HUDEP-2 (cell line): ENCODE measurements around the gene PRM1.

Experiments
- DNase-seq, 76 experiments: peaks; one replicate each; lab custom pipeline; 2025; ENCODE audit not compliant: unreplicated experiment in 76 of 76; lab: John Stamatoyannopoulos, UW

PRM1 gene

DNA sequence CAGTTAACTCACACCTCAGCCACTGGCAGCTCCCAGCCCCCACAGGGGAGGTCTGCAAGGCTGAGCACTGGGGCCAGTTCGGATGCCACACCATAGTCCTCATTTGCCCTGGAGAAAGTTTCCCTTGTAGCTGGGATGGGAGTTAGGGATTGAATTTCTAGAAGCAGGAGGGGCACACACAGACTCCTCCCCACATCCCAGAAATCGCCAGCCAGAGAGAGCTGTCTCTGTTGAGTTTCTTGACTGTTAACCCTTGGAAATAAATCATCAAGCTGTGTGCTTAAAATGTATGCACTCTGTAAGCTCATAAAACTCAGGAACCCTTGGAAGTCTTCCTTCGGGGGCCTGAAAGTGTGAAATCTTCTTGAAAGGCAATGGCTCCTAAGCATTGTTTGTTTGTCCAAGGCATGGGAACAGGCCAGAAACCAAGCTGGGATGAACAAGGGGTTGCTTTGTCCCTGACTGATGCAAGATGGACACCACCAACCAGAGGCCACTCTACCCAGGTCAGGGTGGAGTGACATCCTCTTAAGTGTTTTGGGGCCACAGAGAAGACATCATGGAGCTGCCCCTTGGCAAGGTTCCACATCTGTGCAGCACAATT, 7.3 kb downstream of the PRM1 start:
- DNase-seq: no peak

DNA sequence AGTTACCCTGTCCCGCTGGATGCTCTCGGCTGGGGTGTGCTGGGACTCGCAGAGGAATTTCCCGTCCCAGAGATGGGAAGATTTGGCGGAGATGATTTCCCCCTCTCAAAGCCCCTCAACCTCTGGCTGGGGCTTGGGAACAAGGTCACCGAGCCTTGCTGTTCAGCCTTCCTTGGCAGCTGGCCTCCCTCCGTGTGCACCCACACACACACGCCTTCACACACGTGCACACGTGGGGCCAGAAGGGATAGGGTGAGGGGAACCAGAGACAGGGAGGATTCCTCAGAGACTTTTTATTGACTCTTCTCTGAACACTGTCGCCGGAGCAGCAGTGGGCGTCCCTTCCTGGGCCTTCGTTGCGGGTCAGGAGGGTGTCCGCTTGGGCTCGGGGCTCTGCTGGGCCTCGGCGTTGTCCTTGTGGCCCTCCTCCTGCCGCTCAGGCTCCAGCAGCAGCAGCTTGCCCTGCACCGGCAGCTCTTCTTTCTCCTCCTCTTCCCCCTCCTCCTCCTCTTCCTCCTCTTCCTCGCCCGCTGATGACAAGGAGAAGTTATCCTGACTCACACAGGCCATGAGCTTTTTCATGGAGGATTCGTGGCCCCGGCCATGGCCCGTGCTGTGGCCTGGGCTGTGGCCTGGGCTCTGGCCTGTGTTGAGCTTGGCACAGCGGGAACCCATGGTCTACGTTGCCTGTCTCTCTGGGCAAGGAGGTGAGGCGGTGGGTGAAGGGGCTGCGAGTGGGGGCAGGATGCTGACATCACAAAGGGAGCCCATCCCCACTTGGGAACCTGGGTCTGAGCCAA, 8.0 kb downstream of the PRM1 start, which contains the start of gene PRM3:
TSS of gene PRM3 (minus strand) at position 709 of the 800 bp plus-strand sequence. CDS start at position 675, 34 bp downstream.
- no peak for DNase-seq

DNA sequence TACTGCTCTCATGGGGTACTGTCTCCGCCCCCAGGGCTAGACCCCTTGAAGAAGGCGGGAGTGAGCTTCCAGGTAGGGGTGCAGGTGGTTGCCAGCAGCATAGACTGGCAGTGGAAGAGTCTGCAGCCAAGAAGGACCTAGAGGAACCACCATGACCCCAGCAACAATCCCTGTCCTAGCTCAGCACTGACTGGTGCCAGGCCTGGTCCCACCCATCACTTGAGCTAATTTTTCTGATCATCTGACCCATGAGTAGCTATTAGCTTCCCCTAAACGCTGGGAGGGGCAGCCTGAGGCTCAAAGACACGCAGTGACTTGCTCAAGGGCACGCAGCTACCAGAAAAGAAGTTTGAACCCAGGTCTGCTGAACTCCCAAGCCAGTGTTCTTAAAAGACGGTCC, 8.6 kb downstream of the PRM1 start:
- no peak for DNase-seq

DNA sequence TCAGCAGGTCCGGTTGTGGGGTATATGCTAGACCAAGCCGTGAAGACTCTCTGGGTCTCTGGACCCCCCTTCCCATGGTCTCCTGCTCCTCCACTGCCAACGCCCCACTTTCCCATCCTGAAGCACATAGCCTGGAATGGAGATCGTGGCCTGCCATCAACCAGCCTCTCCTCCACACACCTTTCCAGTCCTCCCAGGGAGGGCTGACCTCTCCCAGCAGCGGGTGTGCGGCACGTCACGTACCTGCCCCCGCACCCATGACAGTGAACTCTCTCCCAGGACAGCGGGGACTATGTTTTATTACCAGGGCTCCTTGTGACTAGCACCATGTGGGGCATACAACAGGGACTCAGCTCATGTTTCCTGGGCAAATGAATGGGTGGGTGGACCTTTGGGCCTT, 9.5 kb downstream of the PRM1 start:
- DNase-seq: no peak

DNA sequence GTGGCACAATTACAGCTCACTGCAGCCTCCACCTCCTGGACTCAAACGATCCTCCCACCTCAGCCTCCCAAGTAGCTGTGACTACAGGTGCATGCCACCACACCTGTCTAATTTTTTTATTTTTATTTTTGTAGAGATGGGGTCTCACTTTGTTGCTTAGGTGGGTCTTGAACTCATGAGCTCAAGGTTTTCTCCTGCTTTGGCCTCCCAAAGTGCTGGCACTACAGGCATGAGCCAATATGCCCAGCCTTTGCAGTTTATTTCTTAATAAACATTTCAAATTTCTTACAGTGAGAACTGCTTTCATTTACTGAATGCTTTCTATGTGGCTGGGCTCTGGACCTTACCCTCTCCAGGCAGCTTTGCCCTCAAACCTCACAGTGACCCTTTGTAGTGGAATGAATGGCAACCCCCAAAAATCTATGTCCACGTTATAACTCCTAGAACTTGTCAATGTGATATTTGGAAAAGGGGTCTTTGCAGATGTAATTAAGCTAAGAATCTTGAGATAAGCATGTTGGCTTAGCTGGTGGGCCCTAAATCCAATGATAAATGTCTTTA, 10.4 kb downstream of the PRM1 start:
- DNase-seq: no peak

DNA sequence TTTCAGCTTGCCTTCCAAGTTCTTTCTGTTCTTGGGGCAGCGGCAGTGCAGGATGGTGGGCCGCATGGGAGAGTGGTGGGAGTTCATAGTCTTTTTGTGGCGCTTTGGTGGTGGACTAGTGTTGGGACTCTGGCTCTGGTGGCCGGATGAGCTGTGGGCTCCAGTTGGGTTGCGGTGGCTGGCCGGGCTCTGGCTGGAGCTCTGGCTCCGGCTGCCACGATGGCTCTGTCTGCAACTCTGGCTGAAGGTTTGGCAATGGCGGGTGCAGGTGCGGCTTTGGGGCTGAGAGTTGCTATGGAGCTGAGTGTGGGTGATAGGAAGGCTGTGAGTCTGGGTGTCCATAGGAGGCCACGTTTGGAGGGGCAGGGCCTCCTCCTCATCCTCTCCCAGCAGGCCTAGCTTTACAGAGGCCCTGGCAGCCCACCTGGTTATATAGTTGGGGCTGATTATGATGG, 12.2 kb downstream of the PRM1 start, which contains the start of gene TNP2:
TSS of gene TNP2 (minus strand) at position 405 of the 455 bp plus-strand sequence. CDS start at position 342, 63 bp downstream.
- no peak for DNase-seq

DNA sequence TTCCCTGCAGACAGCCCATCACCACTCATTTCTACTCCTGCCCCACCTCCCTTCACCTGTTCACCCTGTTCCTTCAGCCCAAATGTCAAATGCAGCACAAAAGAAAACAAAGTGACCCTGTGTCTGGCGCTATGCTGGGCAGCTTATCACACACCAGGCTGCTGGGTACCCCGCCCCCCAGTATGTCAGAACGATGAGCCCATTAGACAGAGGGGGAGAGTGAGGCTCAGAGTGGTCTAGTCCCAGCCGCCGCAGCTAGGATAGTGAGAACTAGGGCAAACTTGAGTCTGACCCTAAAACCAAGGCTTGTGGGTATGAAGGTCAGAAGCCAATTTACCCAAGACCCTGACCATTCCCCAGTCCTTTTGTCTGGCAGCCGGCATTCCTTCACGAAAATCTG, 16.0 kb downstream of the PRM1 start:
- DNase-seq: no peak

DNA sequence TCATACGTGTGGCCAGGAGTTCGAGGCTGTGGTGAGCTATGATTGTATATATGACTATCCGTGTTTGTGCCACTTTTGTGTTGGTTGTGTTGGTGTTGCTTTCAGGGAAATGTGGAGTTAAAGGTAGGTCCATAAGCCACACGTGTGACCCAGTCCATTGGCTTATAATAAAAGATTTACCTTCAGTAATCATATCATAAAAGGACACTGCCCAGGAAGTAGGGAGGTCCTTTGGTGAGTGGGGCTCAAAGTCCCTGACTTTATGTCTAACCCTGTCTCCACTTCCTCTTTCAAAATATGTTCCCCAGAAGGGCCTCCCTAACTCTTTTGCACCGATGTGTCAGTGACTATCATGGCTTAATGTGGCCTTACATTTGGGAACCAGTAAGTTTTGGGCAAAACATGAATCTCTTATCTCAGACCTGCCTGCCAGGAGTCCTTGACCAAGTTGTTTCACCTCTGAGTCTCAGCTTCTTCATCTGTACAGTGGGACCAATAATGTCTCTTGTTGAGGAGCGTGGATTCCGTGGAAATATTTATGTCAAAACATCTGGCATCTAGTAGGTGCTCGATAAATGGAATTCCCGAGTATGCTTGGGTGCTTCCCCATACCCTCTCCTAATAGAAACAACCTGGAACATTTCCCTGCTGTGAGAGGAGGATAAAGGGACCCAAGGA, 16.8 kb downstream of the PRM1 start:
- no peak for DNase-seq

DNA sequence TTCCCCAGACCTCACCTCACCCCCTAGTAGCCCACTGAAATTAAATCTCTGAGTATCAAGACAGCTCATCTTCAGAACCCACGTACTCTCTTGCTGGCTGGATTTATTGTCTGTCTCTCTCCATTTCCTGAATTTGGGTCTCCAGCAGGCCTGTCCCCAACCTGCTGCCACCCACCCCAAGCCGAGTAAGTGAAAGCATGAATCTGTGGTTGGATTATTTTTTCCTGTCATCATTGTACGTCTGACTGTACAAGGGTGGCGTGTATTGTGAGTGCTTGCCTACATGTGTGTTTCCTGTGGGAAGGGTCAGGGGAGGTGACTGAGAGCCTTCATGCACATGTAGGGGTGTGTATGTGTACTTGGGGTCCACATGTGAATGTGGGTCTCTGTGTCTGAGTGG, 17.4 kb downstream of the PRM1 start:
- DNase-seq: no peak

DNA sequence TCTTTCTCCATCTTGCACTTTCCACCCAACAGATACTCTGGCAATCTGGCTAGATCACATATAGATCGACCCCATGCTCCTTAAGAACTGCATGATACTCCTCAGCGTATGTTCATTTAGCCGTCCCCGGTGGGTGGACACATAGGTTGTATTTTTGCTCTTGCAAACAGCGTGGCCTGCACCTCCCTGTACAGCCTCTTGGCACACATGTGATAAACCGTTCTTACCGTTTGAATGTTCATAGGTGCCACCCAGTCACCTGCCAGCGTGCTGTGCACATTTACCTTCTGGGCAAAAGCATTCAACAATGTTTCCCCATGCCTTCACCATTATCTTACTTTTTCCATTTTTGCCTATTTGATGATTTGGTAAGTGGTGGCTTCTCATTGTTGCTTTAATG, 18.2 kb downstream of the PRM1 start:
- DNase-seq: no peak

DNA sequence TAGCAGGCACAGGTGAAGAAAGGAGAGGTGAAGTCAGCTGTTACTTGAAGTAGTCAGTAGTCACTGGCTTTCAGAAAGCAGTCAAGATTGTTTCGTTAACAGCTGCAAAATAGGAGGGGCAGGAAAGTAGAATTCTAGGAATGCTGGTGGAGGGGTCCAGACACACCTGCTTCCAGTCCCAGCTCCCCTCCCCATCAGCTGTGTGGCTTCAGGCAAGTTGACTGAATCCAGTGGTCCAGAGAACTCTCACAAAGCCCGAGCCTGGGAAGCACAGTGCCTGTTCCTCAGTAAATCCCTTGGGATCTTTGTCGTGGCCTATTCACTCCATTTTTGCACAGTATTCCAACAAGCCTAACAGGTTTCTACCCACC, 20.5 kb downstream of the PRM1 start:
- DNase-seq: no peak

DNA sequence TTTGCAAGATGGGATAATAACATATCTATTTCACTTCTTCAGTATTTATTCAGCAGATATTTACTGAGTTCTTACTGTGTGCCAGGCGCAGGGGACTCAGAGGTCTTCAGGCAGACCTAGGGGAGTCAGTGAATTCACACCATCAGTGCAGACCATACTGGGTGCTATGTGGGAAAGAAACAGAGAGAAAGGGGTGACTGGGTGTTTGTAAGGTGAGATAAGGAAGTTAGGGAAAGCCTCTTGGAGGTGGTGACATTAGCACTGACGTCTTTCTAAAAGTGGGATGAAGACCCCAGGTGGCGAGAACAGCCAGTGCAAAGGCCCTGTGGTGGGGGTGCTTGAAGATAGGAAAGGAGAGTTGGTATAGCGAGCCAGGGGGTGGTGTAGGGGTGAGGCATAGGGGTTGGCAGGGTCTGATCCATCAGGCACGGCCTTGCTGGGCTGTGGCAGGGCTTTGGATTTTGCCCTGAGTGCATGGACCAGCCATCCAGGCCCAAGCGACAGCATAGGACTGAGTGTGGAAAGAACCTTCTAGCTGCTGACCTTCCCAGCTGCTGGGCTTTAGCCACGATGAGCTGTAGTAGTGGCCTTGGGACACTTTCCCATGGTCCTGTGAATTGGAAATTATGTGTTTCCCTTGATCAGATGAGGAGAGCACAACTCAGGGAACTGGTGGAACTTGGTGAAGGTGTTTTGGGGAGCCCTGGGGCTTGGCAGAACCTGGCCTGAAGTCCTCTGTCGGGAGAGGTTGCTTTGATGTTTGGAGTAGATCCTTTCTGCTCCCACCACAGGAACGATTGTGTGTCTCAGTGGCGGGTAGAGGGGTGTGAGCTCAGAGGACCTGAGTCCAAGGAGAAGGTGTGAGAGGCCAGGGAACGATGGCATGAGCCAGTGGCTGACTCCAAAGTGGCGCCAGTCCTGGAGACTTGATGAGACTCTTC, 21.2 kb downstream of the PRM1 start:
- no peak for DNase-seq

DNA sequence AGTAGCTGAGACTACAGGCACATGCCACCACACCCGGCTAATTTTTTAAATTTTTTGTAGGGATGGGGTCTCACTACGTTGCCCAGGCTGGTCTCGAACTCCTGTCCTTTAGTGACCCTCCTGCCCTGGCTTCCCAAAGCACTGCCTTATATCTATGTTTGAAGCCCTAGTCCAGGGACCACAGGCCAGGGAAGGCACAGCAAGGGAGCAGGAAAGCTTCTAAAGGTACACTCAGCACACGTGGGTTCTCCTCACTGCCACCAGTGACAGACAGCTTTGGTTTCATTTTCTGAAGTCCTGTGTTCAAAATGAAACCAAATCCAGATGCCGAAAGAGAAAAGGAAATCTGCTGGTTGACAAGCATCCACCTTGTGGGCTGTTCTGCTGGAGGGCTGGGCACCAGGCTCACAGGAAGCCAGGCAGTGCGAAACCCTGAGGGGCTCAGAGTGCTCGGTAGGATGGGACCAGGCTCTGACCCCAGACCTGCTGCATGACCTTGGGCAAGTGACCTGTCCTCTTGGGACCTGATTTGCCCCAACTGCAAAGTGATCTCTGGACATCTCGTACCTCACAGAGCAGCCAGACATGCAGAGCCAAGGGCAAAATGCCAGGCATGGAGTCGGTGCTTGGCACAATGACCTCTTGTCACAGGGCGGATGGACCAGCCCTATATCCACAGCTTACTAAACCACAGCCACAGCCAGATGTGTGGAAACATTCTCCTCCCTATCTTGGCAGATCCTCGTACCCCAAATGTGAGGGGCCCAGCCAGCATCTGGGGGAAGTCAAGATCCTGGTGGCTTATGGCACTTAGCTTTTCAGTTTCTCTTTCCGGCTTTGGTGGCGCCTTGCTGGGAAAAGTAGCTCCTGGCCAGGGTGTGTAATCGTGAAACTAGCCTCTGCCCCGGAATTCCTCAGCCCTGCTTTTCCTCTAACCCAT, 22.3 kb downstream of the PRM1 start:
- peak in 11 of 76 experiments; percentile 7 to 28 (median 18) for DNase-seq

DNA sequence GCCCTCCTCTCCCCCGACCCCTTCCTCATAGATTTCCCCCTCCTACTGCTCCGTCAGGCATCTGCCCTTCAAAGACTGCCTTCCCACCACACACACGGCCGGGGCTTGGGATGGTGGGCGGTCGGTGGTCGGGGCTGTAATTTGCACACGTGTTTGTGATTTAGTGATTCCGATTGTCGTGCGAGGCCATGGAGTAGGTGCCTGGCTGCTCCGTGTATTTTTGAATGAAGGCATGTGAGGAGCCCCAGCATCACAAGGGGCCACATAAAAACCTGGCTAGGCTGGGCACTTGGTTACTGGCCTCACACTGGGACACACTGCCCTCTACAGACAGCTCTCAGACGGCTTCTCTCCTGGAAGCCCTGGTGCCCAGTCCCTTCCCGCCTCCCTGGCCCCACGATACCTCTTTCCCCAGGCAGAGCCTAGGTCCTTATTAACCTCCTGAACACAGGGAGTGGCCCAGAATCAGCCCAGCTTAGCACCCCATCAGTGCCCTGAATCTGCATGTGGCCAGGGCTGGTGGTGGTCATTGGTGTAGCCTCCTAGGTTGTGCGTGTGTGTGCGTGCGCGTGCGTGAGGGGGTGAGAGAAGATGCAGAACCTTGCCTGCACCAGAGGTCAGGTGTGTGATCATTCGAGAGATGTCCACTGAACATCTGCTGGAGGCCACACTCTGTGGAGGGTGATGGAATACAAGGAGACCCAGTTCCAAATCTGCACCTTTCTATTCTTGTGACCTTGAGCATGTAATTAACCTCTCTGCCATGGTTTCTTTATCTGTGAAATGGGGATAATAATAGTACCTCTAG, 23.8 kb downstream of the PRM1 start:
- DNase-seq: peak in 70 of 76 experiments; percentile 20 to 83 (median 62)

DNA sequence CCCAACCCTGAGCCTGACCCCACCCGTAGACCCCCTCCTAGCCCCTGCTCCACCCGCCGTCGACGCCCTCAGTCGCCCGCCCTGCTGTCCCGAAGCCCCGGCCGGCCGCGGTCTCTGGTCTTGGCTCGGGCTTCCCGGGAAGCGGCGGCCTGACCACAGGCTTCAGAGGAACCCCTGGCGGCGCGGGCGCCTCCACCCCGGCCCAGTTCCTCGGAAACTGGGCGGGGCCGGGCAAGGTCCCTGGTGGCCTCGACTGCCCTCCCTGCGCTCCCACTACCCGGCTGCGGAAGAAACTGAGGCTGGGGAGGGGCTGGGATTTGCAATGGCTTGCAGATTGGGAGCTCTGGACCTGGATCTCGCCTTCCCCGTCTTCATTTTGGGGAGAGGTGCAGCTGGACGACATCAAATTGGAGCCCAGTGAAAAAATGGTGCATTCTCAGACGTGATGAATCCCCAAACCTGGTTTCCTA, 24.4 kb downstream of the PRM1 start:
- DNase-seq: no peak

DNA sequence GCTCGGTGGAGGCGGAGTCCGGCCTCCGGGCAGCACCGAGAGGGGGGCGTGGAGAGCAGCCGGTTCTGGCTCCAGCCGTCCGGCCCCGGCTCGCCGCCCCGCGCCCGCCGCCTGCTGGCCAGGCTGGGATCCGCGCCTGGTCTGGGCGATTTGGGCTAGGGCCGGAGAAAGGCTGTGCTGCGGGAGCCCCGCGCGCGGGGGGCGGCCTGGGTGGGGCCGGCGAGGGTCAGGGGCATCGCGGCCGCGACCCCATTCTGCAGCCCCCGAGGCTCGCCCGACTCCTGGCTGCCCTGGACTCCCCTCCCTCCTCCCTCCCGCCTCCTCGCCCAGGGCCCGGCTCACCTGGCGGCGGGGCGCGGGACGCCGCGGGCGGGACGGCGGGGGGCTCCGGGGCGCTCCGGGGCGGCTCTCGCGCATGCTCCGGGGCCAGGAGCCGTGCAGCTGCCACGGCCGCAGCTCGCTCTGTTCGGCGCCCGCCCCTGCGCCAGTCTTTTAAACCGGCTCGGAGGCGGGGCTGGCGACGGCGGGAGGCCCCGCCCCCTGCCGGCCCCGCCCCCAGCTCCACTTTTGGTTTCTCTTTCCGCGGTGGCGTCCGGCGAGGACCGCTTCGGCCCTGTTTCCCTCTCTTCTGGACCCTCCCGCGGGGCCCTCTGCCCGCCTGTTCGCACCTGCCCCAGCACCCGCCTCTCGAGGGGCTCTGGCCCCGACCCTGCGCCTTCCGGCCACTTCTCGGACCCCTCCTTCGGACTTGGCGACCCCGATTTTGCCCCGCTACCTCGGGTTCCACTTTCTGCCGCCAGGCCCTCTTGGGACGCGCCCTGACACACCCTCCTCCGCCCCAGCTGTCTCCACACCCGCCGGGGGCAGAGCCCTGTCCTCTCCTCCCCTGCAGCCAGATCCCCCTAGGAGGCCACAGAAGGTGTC, 25.1 kb downstream of the PRM1 start, which contains the start of gene SOCS1:
TSS of gene SOCS1 (minus strand) at position 468 of the 924 bp plus-strand sequence. CDS start 726 bp downstream, outside the sequence.
- peak in 73 of 76 experiments; percentile 26 to 91 (median 76) for DNase-seq
